Activated T-cell treated with anti-CD3 and anti-CD28 coated beads, Interleukin-2, amount 50 U/mL, for 72 hours (primary cell): ENCODE measurements around the gene MAP3K2. TPM values are rescaled to one million over a fixed set of nuclear protein-coding genes. Genes with fewer than 3 reads are reported as not detected.

Experiments
- ATAC-seq, 2 donors: fragments of 150-1000 bp; cut with Tn5 transposase; replicated peaks in 1 of 2; 2 replicates each; pipeline ENCODE4 v1.10.0; 2021; ENCODE audit warnings: moderate library complexity in 2 of 2, mild to moderate bottlenecking in 1 of 2
- DNase-seq, 2 donors: peaks; one replicate each; pipeline ENCODE4 v3.0.0; 2021 to 2022; ENCODE audit warnings: mixed read lengths in 1 of 2
- H3K27ac Mint-ChIP-seq: one replicate; pipeline ENCODE4 v1.8.0; 2022; ENCODE audit warnings: mild to moderate bottlenecking, moderate library complexity, mixed read lengths
- H3K27me3 Mint-ChIP-seq: one replicate; pipeline ENCODE4 v1.8.0; 2022; ENCODE audit warnings: low read depth, mixed read lengths
- H3K36me3 Mint-ChIP-seq, 2 donors: one replicate each; pipeline ENCODE4 v1.8.0; 2022; ENCODE audit warnings: mixed read lengths in 2 of 2, mild to moderate bottlenecking in 1 of 2; ENCODE audit not compliant: insufficient read depth in 2 of 2
- H3K4me1 Mint-ChIP-seq: one replicate; pipeline ENCODE4 v1.8.0; 2022; ENCODE audit warnings: low read depth, mixed read lengths
- H3K4me3 Mint-ChIP-seq, 2 donors: one replicate each; pipeline ENCODE4 v1.8.0; 2022; ENCODE audit warnings: mild to moderate bottlenecking in 2 of 2, mixed read lengths in 2 of 2, moderate library complexity in 2 of 2
- H3K9me3 Mint-ChIP-seq, 2 donors: one replicate each; pipeline ENCODE4 v1.8.0; 2022; ENCODE audit warnings: mixed read lengths in 2 of 2
- total RNA-seq, 2 donors: library from RNA; stranded (reverse); gene quantifications; one replicate each; pipeline ENCODE4 v1.2.3, GENCODE V29; 2022

The MAP3K2 gene
- total RNA-seq, 2 donors from 2014 or later: 48.9 to 49.1 TPM

GRCh38 chr2:127424598-127425520, 37.1 kb upstream of the MAP3K2 start:
- Mint-ChIP-seq H3K27me3 (peaks cover 49% of the 10 kb centered on the region), H3K27ac (no peak overlapping the region), H3K36me3 (peaks cover 0 to 1% of the 10 kb centered on the region in 2 donors), H3K4me3 (no peak overlapping the region), H3K4me1 (peaks cover 6% of the 10 kb centered on the region), H3K9me3 (no peaks in the 10 kb centered on the region)
- no peak for DNase-seq
- no peak for ATAC-seq

DNA sequence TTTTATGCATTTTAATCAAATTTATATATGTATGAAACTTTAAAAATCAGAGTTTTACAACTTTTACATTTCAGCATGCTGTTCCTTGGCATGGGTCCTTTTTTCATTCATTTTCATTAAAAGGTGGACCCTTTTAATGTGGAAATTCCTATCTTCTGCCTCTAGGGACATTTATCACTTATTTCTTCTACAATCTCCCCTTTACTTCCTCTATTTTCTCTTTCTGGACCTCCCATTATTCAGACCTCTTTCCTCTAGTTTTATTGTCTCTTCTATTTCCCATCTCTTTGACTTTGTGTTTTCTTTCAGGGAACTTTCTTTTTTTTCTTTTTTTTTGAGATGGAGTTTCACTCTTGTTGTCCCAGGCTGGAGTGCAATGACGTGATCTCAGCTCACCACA, 36.1 kb upstream of the MAP3K2 start:
- peaks cover 6% of the 10 kb centered on the region for H3K4me1 Mint-ChIP-seq
- H3K36me3 Mint-ChIP-seq: peaks cover 0 to 1% of the 10 kb centered on the region in 2 donors
- no peak overlapping the region for H3K27ac Mint-ChIP-seq
- no peaks in the 10 kb centered on the region for H3K9me3 Mint-ChIP-seq
- ATAC-seq (no peak), DNase-seq (no peak)
- peaks cover 49% of the 10 kb centered on the region for H3K27me3 Mint-ChIP-seq
- peak overlapping the region; percentile 11 to 31 for H3K4me3 Mint-ChIP-seq

- Mint-ChIP-seq H3K9me3 (no peaks in the 10 kb centered on the region), H3K27ac (no peak overlapping the region), H3K4me1 (peaks cover 6% of the 10 kb centered on the region), H3K27me3 (peaks cover 49% of the 10 kb centered on the region), H3K36me3 (peaks cover 0 to 1% of the 10 kb centered on the region in 2 donors), H3K4me3 (peak overlapping the region; percentile 11 to 25)
- ATAC-seq (peak; percentile 54 to 56), DNase-seq (no peak)
These were observed 35.7 kb upstream of the MAP3K2 start for GRCh38 chr2:127423478-127423843.

DNA sequence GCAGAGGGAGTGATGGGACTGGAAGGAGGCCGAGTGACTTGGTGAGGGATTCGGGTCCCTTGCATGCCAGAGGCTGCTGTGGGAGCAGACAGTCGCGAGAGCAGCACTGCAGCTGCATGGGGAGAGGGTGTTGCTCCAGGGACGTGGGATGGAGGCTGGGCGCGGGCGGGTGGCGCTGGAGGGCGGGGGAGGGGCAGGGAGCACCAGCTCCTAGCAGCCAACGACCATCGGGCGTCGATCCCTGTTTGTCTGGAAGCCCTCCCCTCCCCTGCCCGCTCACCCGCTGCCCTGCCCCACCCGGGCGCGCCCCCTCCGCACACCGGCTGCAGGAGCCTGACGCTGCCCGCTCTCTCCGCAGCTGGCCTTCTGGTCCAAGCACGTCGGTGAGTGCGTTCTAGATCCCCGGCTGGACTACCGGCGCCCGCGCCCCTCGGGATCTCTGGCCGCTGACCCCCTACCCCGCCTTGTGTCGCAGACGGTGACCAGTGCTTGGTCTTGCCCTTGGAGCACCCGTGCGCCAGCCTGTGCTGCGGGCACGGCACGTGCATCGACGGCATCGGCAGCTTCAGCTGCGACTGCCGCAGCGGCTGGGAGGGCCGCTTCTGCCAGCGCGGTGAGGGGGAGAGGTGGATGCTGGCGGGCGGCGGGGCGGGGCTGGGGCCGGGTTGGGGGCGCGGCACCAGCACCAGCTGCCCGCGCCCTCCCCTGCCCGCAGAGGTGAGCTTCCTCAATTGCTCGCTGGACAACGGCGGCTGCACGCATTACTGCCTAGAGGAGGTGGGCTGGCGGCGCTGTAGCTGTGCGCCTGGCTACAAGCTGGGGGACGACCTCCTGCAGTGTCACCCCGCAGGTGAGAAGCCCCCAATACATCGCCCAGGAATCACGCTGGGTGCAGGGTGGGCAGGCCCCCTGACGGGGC, 35.0 kb upstream of the MAP3K2 start:
- DNase-seq: peak in 1 of 2 donors; percentile 27
- H3K9me3 Mint-ChIP-seq: no peaks in the 10 kb centered on the region
- ATAC-seq: peak; percentile 60 to 61
- H3K27me3 Mint-ChIP-seq: peaks cover 54% of the 10 kb centered on the region
- no peak overlapping the region for H3K27ac Mint-ChIP-seq
- peaks cover 0 to 1% of the 10 kb centered on the region in 2 donors for H3K36me3 Mint-ChIP-seq
- H3K4me3 Mint-ChIP-seq: peak overlapping the region; percentile 39 to 70
- H3K4me1 Mint-ChIP-seq: peaks cover 6% of the 10 kb centered on the region

- no peak overlapping the region for H3K27ac Mint-ChIP-seq
- ATAC-seq (no peak), DNase-seq (no peak)
- H3K4me3 Mint-ChIP-seq: peak overlapping the region; percentile 30 to 65
- H3K4me1 Mint-ChIP-seq: peaks cover 14% of the 10 kb centered on the region
- no peaks in the 10 kb centered on the region for H3K9me3 Mint-ChIP-seq
- H3K27me3 Mint-ChIP-seq: peaks cover 62% of the 10 kb centered on the region
- H3K36me3 Mint-ChIP-seq: peaks cover 0 to 1% of the 10 kb centered on the region in 2 donors
These were observed 34.2 kb upstream of the MAP3K2 start for GRCh38 chr2:127421871-127422558.

DNA sequence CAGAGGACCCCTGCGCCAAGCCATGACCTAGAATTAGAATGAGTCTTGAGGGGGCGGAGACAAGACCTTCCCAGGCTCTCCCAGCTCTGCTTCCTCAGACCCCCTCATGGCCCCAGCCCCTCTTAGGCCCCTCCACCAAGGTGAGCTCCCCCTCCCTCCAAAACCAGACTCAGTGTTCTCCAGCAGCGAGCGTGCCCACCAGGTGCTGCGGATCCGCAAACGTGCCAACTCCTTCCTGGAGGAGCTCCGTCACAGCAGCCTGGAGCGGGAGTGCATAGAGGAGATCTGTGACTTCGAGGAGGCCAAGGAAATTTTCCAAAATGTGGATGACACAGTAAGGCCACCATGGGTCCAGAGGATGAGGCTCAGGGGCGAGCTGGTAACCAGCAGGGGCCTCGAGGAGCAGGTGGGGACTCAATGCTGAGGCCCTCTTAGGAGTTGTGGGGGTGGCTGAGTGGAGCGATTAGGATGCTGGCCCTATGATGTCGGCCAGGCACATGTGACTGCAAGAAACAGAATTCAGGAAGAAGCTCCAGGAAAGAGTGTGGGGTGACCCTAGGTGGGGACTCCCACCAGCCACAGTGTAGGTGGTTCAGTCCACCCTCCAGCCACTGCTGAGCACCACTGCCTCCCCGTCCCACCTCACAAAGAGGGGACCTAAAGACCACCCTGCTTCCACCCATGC, 33.5 kb upstream of the MAP3K2 start:
- no peak for ATAC-seq
- Mint-ChIP-seq H3K27me3 (peaks cover 67% of the 10 kb centered on the region), H3K27ac (no peak overlapping the region), H3K36me3 (peaks cover 0 to 1% of the 10 kb centered on the region in 2 donors), H3K4me1 (peaks cover 22% of the 10 kb centered on the region), H3K9me3 (no peaks in the 10 kb centered on the region), H3K4me3 (no peak overlapping the region)
- no peak for DNase-seq

DNA sequence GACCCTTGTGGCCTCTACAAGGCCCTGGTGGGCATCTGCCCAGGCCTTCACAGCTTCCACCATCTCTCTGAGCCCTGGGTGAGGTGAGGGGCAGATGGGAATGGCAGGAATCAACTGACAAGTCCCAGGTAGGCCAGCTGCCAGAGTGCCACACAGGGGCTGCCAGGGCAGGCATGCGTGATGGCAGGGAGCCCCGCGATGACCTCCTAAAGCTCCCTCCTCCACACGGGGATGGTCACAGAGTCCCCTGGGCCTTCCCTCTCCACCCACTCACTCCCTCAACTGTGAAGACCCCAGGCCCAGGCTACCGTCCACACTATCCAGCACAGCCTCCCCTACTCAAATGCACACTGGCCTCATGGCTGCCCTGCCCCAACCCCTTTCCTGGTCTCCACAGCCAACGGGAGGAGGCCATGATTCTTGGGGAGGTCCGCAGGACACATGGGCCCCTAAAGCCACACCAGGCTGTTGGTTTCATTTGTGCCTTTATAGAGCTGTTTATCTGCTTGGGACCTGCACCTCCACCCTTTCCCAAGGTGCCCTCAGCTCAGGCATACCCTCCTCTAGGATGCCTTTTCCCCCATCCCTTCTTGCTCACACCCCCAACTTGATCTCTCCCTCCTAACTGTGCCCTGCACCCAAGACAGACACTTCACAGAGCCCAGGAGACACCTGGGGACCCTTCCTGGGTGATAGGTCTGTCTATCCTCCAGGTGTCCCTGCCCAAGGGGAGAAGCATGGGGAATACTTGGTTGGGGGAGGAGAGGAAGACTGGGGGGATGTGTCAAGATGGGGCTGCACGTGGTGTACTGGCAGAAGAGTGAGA, 32.5 kb upstream of the MAP3K2 start:
- ATAC-seq: no peak
- Mint-ChIP-seq H3K36me3 (peaks cover 0 to 1% of the 10 kb centered on the region in 2 donors), H3K9me3 (no peaks in the 10 kb centered on the region)

DNA sequence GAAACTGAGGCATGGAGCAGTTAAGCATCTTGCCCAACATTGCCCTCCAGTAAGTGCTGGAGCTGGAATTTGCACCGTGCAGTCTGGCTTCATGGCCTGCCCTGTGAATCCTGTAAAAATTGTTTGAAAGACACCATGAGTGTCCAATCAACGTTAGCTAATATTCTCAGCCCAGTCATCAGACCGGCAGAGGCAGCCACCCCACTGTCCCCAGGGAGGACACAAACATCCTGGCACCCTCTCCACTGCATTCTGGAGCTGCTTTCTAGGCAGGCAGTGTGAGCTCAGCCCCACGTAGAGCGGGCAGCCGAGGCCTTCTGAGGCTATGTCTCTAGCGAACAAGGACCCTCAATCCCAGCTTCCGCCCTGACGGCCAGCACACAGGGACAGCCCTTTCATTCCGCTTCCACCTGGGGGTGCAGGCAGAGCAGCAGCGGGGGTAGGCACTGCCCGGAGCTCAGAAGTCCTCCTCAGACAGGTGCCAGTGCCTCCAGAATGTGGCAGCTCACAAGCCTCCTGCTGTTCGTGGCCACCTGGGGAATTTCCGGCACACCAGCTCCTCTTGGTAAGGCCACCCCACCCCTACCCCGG, 31.8 kb upstream of the MAP3K2 start:
- Mint-ChIP-seq H3K36me3 (peaks cover 0 to 1% of the 10 kb centered on the region in 2 donors), H3K4me1 (peaks cover 28% of the 10 kb centered on the region), H3K27me3 (peaks cover 54% of the 10 kb centered on the region), H3K4me3 (no peak overlapping the region), H3K9me3 (no peaks in the 10 kb centered on the region), H3K27ac (no peak overlapping the region)
- DNase-seq (no peak), ATAC-seq (no peak)

More for the DNA sequence above, 32.5 kb upstream of the MAP3K2 start:
- H3K27me3 Mint-ChIP-seq: peaks cover 58% of the 10 kb centered on the region
- DNase-seq: no peak
- no peak overlapping the region for H3K4me3 Mint-ChIP-seq
- no peak overlapping the region for H3K27ac Mint-ChIP-seq
- peaks cover 28% of the 10 kb centered on the region for H3K4me1 Mint-ChIP-seq

- peaks cover 0 to 1% of the 10 kb centered on the region in 2 donors for H3K36me3 Mint-ChIP-seq
- no peaks in the 10 kb centered on the region for H3K9me3 Mint-ChIP-seq
- H3K27ac Mint-ChIP-seq: no peak overlapping the region
- DNase-seq: no peak
- no peak overlapping the region for H3K4me3 Mint-ChIP-seq
- no peak for ATAC-seq
- peaks cover 26% of the 10 kb centered on the region for H3K4me1 Mint-ChIP-seq
- peaks cover 52% of the 10 kb centered on the region for H3K27me3 Mint-ChIP-seq
These were observed 31.3 kb upstream of the MAP3K2 start for GRCh38 chr2:127419112-127419430.

- DNase-seq: no peak
- Mint-ChIP-seq H3K36me3 (peaks cover 0 to 1% of the 10 kb centered on the region in 2 donors), H3K4me1 (peaks cover 24% of the 10 kb centered on the region), H3K27me3 (peaks cover 52% of the 10 kb centered on the region), H3K27ac (no peak within 1 kb of the TSS), H3K4me3 (peak within 1 kb of the TSS in 1 of 2 donors; percentile 42), H3K9me3 (no peaks in the 10 kb centered on the region)
- ATAC-seq: no peak
These were observed 30.7 kb upstream of the MAP3K2 start, which contains the start of gene PROC for GRCh38 chr2:127418300-127419111. TSS of gene PROC (plus strand) at chr2:127418427. CDS start at chr2:127419943, 1,516 bp downstream.

DNA sequence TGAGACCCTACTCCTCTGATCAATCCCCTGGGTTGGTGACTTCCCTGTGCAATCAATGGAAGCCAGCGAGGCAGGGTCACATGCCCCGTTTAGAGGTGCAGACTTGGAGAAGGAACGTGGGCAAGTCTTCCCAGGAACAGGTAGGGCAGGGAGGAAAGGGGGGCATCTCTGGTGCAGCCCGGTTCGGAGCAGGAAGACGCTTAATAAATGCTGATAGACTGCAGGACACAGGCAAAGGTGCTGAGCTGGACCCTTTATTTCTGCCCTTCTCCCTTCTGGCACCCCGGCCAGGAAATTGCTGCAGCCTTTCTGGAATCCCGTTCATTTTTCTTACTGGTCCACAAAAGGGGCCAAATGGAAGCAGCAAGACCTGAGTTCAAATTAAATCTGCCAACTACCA, 29.6 kb upstream of the MAP3K2 start:
- DNase-seq: no peak
- H3K27me3 Mint-ChIP-seq: peaks cover 60% of the 10 kb centered on the region

More for the DNA sequence above, 29.6 kb upstream of the MAP3K2 start:
- Mint-ChIP-seq H3K4me3 (peak overlapping the region in 1 of 2 donors; percentile 42), H3K27ac (no peak overlapping the region), H3K4me1 (peaks cover 26% of the 10 kb centered on the region), H3K36me3 (peaks cover 1 to 3% of the 10 kb centered on the region in 2 donors), H3K9me3 (no peaks in the 10 kb centered on the region)
- ATAC-seq: no peak
